ENCODE measurements around the gene TUFM. TPM values are rescaled to one million over a fixed set of nuclear protein-coding genes. Genes with fewer than 3 reads are reported as not detected.
A peak's percentile ranks its signal among the peaks of the same experiment; 100 is the strongest.

TUFM gene
- total RNA-seq, 1 donor from 2014 or later, result 122 TPM

- Mint-ChIP-seq H3K4me3 (peak overlapping the region; percentile 72), H3K9me3 (no peaks in the 10 kb centered on the region), H3K4me1 (peaks cover 9% of the 10 kb centered on the region), H3K27ac (no peak overlapping the region), H3K27me3 (ENCODE audit: low read depth) (no peaks in the 10 kb centered on the region), H3K36me3 (no peaks in the 10 kb centered on the region)
- TF ChIP-seq, protein P1, sequence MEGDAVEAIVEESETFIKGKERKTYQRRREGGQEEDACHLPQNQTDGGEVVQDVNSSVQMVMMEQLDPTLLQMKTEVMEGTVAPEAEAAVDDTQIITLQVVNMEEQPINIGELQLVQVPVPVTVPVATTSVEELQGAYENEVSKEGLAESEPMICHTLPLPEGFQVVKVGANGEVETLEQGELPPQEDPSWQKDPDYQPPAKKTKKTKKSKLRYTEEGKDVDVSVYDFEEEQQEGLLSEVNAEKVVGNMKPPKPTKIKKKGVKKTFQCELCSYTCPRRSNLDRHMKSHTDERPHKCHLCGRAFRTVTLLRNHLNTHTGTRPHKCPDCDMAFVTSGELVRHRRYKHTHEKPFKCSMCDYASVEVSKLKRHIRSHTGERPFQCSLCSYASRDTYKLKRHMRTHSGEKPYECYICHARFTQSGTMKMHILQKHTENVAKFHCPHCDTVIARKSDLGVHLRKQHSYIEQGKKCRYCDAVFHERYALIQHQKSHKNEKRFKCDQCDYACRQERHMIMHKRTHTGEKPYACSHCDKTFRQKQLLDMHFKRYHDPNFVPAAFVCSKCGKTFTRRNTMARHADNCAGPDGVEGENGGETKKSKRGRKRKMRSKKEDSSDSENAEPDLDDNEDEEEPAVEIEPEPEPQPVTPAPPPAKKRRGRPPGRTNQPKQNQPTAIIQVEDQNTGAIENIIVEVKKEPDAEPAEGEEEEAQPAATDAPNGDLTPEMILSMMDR (IDR thresholded peaks at IDR 0.05; ENCODE audit: unreplicated experiment), result no peak
- DNase-seq (ENCODE audit: low spot score in 2 of 2, unreplicated experiment in 2 of 2), result peak; percentile 77 to 78
Measured at GRCh38 chr16:28879841-28880588, 33.9 kb upstream of the TUFM start.

DNA sequence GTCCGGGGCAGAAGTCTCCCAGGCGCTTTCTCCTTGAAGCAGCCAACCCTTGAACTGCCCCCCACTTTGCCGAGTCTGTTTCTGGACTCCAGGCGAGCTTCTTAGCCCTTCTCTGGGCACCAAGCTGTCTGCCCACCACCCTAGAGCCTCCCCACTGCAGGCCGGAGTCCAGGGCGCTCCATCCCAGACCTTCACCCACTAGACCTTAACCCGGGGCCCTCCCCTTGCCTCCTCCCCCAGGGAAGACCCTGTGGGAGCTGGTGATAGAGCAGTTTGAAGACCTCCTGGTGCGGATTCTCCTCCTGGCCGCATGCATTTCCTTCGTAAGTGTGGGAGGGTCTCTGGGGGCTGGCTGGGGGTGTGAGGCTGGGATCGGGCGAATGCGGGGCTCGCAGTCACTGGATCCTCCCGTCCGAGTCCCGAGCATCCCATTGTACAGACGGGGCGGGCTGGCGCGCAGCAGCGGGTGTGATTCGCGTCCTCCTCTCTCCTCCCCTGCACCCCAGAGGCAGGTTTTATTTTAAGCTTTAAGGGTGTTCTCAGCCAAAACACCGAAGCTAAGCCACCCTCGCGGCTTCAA lies 33.2 kb upstream of the TUFM start:
- Mint-ChIP-seq H3K9me3 (no peaks in the 10 kb centered on the region), H3K27me3 (ENCODE audit: low read depth) (no peaks in the 10 kb centered on the region), H3K4me1 (peaks cover 9% of the 10 kb centered on the region)

DNA sequence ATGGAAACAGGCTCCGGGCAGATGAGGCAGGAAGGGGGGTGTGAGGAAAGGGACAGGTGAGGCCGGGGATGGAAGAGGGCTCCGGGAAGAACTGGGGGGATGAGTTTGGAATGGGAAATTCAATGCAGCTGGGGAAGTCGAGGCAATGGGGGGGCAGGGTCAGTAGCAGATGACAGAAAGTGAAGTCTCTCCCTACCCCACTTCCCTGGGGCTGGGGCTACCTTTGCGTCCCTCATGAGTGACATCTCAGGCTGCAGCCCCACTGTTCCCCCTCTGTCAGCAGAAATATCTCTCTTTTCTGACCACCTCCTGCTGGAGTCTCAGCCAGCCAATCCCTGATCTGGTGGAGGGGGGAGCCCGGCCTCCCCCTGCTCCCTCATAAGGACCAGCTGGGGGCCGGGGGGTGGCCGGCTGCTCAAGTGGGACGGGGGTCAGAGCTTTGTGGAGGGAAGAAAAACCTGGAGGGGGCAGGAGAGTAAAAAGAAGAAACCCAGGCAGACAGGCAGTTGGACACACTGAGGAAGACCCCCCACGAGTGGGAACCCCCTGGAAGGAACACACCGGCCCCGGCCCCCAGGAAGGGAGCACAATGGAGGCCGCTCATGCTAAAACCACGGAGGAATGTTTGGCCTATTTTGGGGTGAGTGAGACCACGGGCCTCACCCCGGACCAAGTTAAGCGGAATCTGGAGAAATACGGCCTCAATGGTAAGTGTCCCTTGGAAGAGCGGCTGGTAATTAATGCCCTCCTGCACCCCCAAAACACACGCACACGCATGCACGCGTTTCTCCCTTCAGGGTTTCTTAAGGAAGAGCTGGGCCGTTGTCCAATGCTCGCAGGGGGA lies 32.2 kb upstream of the TUFM start, which contains the start of gene ATP2A1:
Gene ATP2A1 (plus strand): TSS at position 406 of the 844 bp plus-strand sequence. CDS start 184 bp downstream, at position 590.
- no peaks in the 10 kb centered on the region for H3K9me3 Mint-ChIP-seq
- no peak within 1 kb of the TSS for H3K27ac Mint-ChIP-seq

More for the DNA sequence above, 33.2 kb upstream of the TUFM start:
- Mint-ChIP-seq H3K36me3 (peaks cover under 1% of the 10 kb centered on the region), H3K4me3 (peak overlapping the region; percentile 72), H3K27ac (no peak overlapping the region)
- TF ChIP-seq, protein P1 (IDR thresholded peaks at IDR 0.05; ENCODE audit: unreplicated experiment), result no peak
- no peak for DNase-seq (ENCODE audit: low spot score in 2 of 2, unreplicated experiment in 2 of 2)

GRCh38 chr16:28877655-28878000 lies 31.5 kb upstream of the TUFM start:
- H3K9me3 Mint-ChIP-seq, result no peaks in the 10 kb centered on the region
- H3K36me3 Mint-ChIP-seq, result peaks cover 6% of the 10 kb centered on the region
- DNase-seq (ENCODE audit: low spot score in 2 of 2, unreplicated experiment in 2 of 2), result no peak
- H3K4me3 Mint-ChIP-seq, result peak overlapping the region; percentile 24
- peaks cover 9% of the 10 kb centered on the region for H3K4me1 Mint-ChIP-seq
- TF ChIP-seq, protein P1 (IDR thresholded peaks at IDR 0.05; ENCODE audit: unreplicated experiment), result no peak
- H3K27ac Mint-ChIP-seq, result no peak overlapping the region
- H3K27me3 Mint-ChIP-seq (ENCODE audit: low read depth), result no peaks in the 10 kb centered on the region

More for the DNA sequence above, 32.2 kb upstream of the TUFM start, which contains the start of gene ATP2A1:
- TF ChIP-seq, protein P1 (IDR thresholded peaks at IDR 0.05; ENCODE audit: unreplicated experiment), result no peak
- Mint-ChIP-seq H3K4me3 (peak within 1 kb of the TSS; percentile 72), H3K36me3 (peaks cover 6% of the 10 kb centered on the region), H3K27me3 (ENCODE audit: low read depth) (no peaks in the 10 kb centered on the region), H3K4me1 (peaks cover 9% of the 10 kb centered on the region)
- no peak for DNase-seq (ENCODE audit: low spot score in 2 of 2, unreplicated experiment in 2 of 2)

- H3K27ac Mint-ChIP-seq, result no peak overlapping the region
Measured at GRCh38 chr16:28876973-28877654, 31.0 kb upstream of the TUFM start.

More at GRCh38 chr16:28876973-28877654, 31.0 kb upstream of the TUFM start:
- Mint-ChIP-seq H3K4me1 (peaks cover 9% of the 10 kb centered on the region), H3K9me3 (no peaks in the 10 kb centered on the region), H3K27me3 (ENCODE audit: low read depth) (no peaks in the 10 kb centered on the region), H3K4me3 (no peak overlapping the region), H3K36me3 (peaks cover 6% of the 10 kb centered on the region)
- TF ChIP-seq, protein P1 (IDR thresholded peaks at IDR 0.05; ENCODE audit: unreplicated experiment), result no peak
- DNase-seq (ENCODE audit: low spot score in 2 of 2, unreplicated experiment in 2 of 2), result no peak

Measured in mesothelial cell of epicardium (in vitro differentiated cells).